ENCODE data around the gene SP1.

Gene SP1

GRCh38 chr12:53452159-53453077 is 72.4 kb downstream of the SP1 start:
- no peak for DNase-seq

GRCh38 chr12:53453953-53454640 is 74.1 kb downstream of the SP1 start:
- DNase-seq = no peak

- DNase-seq = no peak
These were observed 74.7 kb downstream of the SP1 start for GRCh38 chr12:53454707-53455106.

GRCh38 chr12:53456654-53457366 is 76.8 kb downstream of the SP1 start:
- no peak for DNase-seq

GRCh38 chr12:53459097-53459496 is 79.1 kb downstream of the SP1 start:
- DNase-seq = no peak

- no peak for DNase-seq
These were observed 81.1 kb downstream of the SP1 start for GRCh38 chr12:53461059-53461458.

- DNase-seq = no peak
These were observed 81.6 kb downstream of the SP1 start for GRCh38 chr12:53461591-53461990.

GRCh38 chr12:53462935-53463334 is 83.0 kb downstream of the SP1 start:
- DNase-seq = no peak

- DNase-seq = no peak
These were observed 84.0 kb downstream of the SP1 start for GRCh38 chr12:53463802-53464560.

GRCh38 chr12:53464685-53465418 is 84.9 kb downstream of the SP1 start:
- DNase-seq = no peak

- no peak for DNase-seq
These were observed 85.7 kb downstream of the SP1 start for GRCh38 chr12:53465679-53466078.
